COLO668 (cell line): Measurements from ENCODE around the gene KIAA0930.

Source experiments
- DNase-seq: peaks from one replicate; lab custom pipeline; 2025; ENCODE audit not compliant: unreplicated experiment; lab: John Stamatoyannopoulos, UW

Gene KIAA0930

DNA sequence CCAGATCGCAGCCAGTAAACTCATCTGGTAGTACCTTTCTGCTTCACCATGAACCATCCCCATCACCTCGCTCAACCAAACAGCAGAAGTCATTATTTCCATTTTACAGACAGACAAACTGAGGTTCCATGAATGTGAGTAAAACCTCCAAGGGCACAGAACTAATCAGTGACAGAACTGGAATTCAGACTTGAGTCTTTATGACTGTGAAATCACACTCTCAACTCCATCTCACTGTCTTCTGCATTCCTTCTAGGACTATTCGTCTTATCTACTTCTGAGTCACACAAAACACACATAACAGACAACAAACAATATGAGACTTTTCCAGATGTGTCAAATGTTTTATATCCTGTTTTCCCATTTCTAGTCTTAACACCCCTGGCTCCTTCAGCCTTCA lies 86.3 kb downstream of the KIAA0930 start:
- DNase-seq = no peak

DNA sequence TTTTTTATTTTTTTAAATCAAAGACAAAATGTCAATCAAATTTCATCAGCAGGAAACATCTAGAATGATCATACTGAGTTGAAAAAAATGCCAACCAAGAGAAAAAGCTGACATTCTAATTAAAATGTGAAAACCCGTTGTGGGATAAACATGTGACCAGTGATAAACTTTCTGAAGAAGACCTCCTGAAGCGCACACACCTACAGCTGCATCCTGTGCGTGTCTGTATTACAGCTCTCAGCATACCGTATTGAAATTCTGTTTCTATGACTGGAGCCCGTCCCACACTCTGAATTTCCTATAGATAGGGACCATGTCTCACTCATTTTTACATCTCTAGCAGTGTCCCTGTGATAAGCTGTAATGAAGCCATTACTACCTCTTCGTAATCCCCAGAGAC lies 89.2 kb downstream of the KIAA0930 start:
- no peak for DNase-seq

DNA sequence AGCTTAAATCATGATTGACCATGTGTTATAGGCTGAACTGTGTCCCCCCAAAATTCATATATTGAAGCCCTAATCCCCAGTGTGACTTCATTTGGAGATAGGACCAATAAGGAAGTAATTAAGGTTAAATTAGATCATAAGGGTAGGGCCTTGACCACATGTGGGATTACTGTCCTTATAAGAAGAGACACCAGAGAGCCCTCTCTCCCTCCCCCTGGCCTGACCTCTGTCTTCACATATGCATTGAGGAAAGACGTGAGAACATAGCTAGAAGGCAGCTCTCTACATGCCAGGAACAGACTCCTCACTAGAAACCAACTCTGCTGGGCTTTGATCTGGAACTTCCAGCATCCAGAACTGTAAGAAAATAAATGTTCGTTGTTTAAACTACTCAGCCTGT lies 90.6 kb downstream of the KIAA0930 start:
- no peak for DNase-seq

DNA sequence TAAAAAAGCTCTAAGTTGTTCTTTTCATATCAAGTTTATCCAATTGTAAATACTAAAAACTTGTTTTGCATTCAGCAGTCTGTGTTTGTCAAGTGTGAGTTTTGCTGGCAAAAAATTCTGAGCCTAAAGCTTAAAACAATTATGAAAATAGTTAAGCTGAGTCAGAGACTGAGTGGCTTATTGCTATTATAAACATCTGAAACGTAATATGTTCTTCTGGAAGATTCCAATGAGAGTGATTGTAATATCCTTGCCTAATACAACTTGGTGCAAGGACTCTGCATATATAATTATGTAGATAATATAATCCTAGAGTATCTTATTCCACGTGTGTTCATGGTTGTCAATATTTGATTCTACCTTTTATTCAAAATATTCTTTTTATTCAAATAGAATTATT lies 91.0 kb downstream of the KIAA0930 start:
- DNase-seq = no peak

DNA sequence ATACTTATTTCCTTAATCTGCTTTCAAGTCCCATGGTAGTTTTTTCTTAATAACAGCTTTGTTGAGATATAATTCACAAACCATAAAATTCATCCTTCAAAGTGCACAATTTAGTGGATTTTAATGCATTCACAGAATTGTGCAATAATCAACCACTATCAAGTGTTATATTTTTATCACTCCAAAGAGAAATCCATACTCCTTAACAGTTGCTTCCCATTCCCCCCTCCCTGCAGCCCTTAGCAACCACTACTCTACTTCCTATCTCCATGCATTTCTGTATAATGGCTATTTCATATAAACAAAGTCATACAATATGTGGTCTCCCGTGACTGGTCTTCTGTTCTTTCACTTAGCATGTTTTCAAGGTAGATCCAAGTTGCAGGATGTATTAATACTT lies 95.8 kb downstream of the KIAA0930 start:
- DNase-seq = no peak

DNA sequence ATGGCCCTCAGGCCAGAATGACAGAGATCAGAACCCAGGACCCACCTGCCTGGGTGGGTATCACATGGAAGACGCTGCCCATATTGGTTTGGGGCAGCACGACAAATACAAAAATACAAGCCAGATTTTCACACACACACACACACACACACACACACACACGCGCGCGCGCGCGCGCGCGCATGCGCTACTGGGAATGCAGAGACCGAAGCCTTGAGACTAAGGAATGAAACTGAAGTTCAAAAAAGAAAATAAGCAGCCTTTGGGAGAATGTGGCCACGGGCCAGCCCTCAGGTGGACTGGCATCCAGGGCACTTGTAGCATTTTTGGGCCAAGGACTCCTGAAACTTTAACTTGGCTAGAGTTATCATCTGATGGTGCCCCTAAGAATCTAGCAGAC lies 98.3 kb downstream of the KIAA0930 start:
- no peak for DNase-seq
